Parathyroid adenoma (tissue), 2 donors: ENCODE results near the gene ALOX15B.

Source experiments
- H2AFZ ChIP-seq: fragments of 300-600 bp; sonication (generic); one replicate; pipeline ENCODE4 v1.7.0; 2017; ENCODE audit warnings: antibody characterized with exemption, mild to moderate bottlenecking
- H3K27ac ChIP-seq: fragments of 300-600 bp; sonication (generic); one replicate; pipeline ENCODE4 v1.7.0; 2017
- H3K27me3 ChIP-seq: fragments of 300-600 bp; sonication (generic); one replicate; pipeline ENCODE4 v1.7.0; 2017; ENCODE audit warnings: low read length; ENCODE audit not compliant: control insufficient read depth, insufficient read depth
- H3K36me3 ChIP-seq: fragments of 300-600 bp; sonication (generic); one replicate; pipeline ENCODE4 v1.7.0; 2017; ENCODE audit warnings: low read length; ENCODE audit not compliant: control insufficient read depth, insufficient read depth
- H3K4me1 ChIP-seq: fragments of 300-600 bp; sonication (generic); one replicate; pipeline ENCODE4 v1.7.0; 2017; ENCODE audit warnings: control low read depth
- H3K4me2 ChIP-seq: fragments of 300-600 bp; sonication (generic); one replicate; pipeline ENCODE4 v1.7.0; 2017; ENCODE audit warnings: low read length
- H3K4me3 ChIP-seq: fragments of 300-600 bp; sonication (generic); one replicate; pipeline ENCODE4 v1.7.0; 2017; ENCODE audit warnings: low read depth, low read length
- H3K79me2 ChIP-seq: fragments of 300-600 bp; sonication (generic); one replicate; pipeline ENCODE4 v1.7.0; 2017; ENCODE audit warnings: control low read depth
- H3K9ac ChIP-seq: fragments of 300-600 bp; sonication (generic); one replicate; pipeline ENCODE4 v1.7.0; 2017; ENCODE audit warnings: mild to moderate bottlenecking
- H3K9me3 ChIP-seq: fragments of 300-600 bp; sonication (generic); one replicate; pipeline ENCODE4 v1.7.0; 2017; ENCODE audit warnings: low read length; ENCODE audit not compliant: control insufficient read depth
- TF ChIP-seq, protein P1 (sequence below): fragments of 300-600 bp; sonication (generic); IDR thresholded peaks from one replicate; pipeline ENCODE4 v1.7.0; 2017; ENCODE audit warnings: antibody characterized with exemption, mild to moderate bottlenecking
- donor health status: primary hyperparathyroidism.

The ALOX15B gene

DNA sequence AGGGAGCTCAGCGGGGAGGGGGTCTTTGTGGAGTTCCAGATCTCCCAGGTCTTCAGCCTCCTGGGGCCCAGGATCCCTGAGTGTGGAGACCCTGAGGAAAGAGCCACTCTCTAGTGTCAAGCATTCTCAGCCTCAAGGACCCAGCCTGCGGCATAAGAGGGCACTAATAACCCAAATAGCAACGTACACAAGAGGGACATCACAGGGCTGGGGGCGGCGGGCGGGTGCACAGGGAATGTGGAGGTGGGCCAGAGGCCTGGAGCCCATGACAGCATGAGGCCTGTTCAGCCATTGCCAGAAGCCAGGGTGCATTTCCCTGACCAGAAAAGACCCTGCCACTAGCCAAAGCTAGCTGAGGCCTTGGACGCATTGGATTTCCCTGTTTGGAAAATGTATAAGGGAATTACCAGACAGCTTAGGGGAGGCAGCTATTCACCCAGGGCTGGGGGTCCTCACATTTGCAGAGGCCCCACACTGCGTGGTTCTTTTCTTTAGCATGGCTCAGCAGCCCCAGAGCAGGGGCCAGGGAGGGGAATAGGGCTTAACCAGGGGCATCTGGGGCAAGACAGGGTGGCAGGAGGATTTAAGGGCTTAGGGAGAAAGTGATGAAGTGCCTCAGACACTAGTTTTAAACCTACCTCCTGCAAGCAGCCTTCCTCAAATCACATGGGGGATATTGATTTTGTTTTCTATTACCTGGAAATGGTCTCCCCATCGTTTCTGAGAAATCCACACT, 13.5 kb upstream of the ALOX15B start:
- TF ChIP-seq, protein P1, sequence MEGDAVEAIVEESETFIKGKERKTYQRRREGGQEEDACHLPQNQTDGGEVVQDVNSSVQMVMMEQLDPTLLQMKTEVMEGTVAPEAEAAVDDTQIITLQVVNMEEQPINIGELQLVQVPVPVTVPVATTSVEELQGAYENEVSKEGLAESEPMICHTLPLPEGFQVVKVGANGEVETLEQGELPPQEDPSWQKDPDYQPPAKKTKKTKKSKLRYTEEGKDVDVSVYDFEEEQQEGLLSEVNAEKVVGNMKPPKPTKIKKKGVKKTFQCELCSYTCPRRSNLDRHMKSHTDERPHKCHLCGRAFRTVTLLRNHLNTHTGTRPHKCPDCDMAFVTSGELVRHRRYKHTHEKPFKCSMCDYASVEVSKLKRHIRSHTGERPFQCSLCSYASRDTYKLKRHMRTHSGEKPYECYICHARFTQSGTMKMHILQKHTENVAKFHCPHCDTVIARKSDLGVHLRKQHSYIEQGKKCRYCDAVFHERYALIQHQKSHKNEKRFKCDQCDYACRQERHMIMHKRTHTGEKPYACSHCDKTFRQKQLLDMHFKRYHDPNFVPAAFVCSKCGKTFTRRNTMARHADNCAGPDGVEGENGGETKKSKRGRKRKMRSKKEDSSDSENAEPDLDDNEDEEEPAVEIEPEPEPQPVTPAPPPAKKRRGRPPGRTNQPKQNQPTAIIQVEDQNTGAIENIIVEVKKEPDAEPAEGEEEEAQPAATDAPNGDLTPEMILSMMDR, result no peak

DNA sequence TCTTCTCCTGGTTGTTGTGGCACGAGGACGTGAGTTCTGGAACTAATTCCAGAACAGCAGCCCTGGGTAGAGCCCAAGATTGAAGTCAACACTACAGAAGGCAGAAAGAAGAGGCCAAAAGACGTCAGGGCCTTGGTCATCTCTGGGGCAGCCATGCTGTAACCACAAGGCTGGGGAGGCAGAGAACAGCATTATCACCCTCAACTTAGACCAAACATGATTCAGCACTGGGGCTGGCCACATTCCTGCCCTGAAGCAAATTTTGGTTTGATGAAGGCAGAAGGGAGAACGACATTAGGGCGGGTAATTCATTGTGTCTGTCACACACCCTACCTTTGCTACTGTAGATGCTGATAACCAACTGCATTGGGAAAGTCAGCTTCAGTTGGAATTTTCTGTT, 9.7 kb upstream of the ALOX15B start:
- Histone ChIP-seq H3K9ac (no peak overlapping the region), H3K36me3 (no peaks in the 10 kb centered on the region), H3K27ac (no peak overlapping the region), H3K4me1 (no peaks in the 10 kb centered on the region), H3K79me2 (no peaks in the 10 kb centered on the region), H3K27me3 (no peaks in the 10 kb centered on the region), H3K9me3 (no peaks in the 10 kb centered on the region), H3K4me2 (no peak overlapping the region), H3K4me3 (no peak overlapping the region), H2AFZ (no peak overlapping the region)
- TF ChIP-seq, protein P1, result no peak

More for the DNA sequence above, 13.5 kb upstream of the ALOX15B start:
- H2AFZ ChIP-seq, result no peak overlapping the region
- H3K27ac ChIP-seq, result no peak overlapping the region
- no peak overlapping the region for H3K4me2 ChIP-seq
- H3K4me1 ChIP-seq, result no peaks in the 10 kb centered on the region
- H3K79me2 ChIP-seq, result no peaks in the 10 kb centered on the region
- no peak overlapping the region for H3K4me3 ChIP-seq
- H3K9ac ChIP-seq, result no peak overlapping the region
- no peaks in the 10 kb centered on the region for H3K27me3 ChIP-seq
- H3K9me3 ChIP-seq, result no peaks in the 10 kb centered on the region
- no peaks in the 10 kb centered on the region for H3K36me3 ChIP-seq

DNA sequence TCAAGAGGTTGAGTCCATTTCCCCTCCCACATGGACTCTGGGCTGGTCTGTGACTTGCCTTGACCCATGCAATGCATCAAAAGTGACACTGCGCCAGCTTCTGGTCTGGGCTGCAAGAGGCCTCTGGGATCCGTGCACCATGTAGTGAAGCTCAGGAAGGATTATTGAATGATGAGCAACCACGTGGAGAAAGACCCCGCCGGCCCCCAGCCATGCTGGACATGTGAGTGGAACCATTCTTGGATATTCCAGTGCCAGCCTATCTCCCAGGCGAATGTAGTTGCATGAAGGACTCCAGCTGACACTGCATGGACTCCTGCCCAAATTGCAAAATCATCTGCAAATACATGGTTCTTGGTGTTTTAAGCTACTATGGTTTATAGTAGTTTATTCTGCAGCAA, 7.6 kb upstream of the ALOX15B start:
- TF ChIP-seq, protein P1, result no peak
- Histone ChIP-seq H2AFZ (no peak overlapping the region), H3K4me2 (no peak overlapping the region), H3K27ac (no peak overlapping the region), H3K9me3 (no peaks in the 10 kb centered on the region), H3K79me2 (no peaks in the 10 kb centered on the region), H3K4me3 (no peak overlapping the region), H3K9ac (no peak overlapping the region), H3K4me1 (no peaks in the 10 kb centered on the region), H3K36me3 (no peaks in the 10 kb centered on the region), H3K27me3 (no peaks in the 10 kb centered on the region)

DNA sequence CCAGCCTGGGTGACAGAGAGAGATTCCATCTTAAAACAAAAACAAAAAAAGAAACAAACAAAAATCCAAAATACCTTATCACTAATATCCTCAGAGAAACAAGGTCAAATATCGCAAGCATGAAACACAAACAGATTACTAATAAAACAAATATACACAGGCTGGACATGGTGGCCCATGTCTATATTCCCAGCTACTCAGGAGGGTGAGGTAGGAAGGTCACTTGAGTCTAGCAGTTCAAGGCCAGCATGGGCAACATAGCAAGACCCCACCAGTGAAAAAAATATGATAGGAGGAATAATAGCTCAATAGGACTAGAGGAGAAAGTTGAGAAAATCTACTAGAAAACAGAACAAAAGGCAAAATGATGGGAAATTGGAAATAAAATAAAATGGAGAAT, 6.9 kb upstream of the ALOX15B start:
- no peak overlapping the region for H3K4me2 ChIP-seq
- H3K9me3 ChIP-seq, result no peaks in the 10 kb centered on the region
- no peak overlapping the region for H3K27ac ChIP-seq
- TF ChIP-seq, protein P1, result no peak
- no peak overlapping the region for H3K4me3 ChIP-seq
- H3K4me1 ChIP-seq, result no peaks in the 10 kb centered on the region
- H3K9ac ChIP-seq, result no peak overlapping the region
- H3K36me3 ChIP-seq, result no peaks in the 10 kb centered on the region
- no peak overlapping the region for H2AFZ ChIP-seq
- H3K79me2 ChIP-seq, result no peaks in the 10 kb centered on the region
- H3K27me3 ChIP-seq, result no peaks in the 10 kb centered on the region

DNA sequence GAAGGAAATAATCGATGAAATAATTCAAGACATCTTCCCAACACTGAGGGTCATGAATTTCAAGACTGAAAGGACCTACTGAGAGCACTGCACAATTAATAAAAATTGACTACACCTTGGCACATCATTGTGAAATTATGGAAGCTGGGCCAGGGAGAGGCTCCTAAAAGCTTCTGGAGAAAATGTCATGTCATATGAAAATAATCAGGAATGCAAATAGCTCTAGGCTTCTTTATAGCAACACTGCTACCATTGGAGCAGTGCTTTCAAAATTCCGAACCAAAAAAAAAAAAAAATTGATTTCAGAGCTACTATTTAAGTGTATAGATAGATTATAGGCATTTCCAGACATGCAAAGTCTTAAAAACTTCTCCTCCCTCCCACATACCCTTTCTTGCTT, 6.4 kb upstream of the ALOX15B start:
- Histone ChIP-seq H3K36me3 (no peaks in the 10 kb centered on the region), H2AFZ (no peak overlapping the region), H3K9me3 (no peaks in the 10 kb centered on the region), H3K27ac (no peak overlapping the region), H3K9ac (no peak overlapping the region), H3K4me2 (no peak overlapping the region), H3K27me3 (no peaks in the 10 kb centered on the region), H3K4me1 (no peaks in the 10 kb centered on the region), H3K4me3 (no peak overlapping the region), H3K79me2 (no peaks in the 10 kb centered on the region)
- TF ChIP-seq, protein P1, result no peak
